Forelimb muscle (tissue), 1 donor: ENCODE results near the gene OCA2. TPM values are rescaled to one million over a fixed set of nuclear protein-coding genes. Genes with fewer than 3 reads are reported as not detected.
"Not testable (repeated sequence)": the region's sequence is repeated elsewhere in the genome, so short reads cannot be mapped to it uniquely, and the experiment has no call there.

Experiments used
- DNase-seq: peaks from one replicate; pipeline ENCODE4 v3.0.0-alpha.2; 2013; ENCODE audit warnings: low read depth
- polyA plus RNA-seq: library from polyadenylated mRNA; unstranded; fragments of 120-200 nt; gene quantifications from one replicate; pipeline ENCODE4 v1.2.1, GENCODE V29; 2013; ENCODE audit not compliant: insufficient read length

The OCA2 gene
- 2.8 TPM for polyA plus RNA-seq

- DNase-seq = no peak
These were observed at the start of gene OCA2 for GRCh38 chr15:28098766-28099554. OCA2 (minus strand) TSS chr15:28099315; CDS start chr15:28081874, 17,441 bp downstream.

- DNase-seq = no peak
These were observed 48.7 kb upstream of the OCA2 start for GRCh38 chr15:28147801-28148200.

DNA sequence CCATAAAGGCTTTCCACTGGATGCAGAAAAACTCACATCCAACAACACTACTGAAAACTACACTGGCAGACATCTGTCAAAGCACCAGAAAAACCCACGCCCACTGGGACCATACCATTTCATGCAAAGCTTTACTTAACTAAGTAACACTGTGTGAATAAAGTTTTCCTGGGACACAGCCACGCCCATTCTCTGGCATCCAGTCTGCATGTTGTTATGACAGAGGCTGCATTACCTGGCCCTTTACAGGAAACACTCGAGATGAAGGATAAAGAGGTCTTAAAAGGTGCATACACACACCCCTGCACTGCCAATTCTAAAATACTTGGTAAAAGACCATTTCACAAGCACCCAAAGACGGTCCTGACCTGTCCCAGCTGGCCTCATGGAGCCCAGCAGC, 46.3 kb upstream of the OCA2 start:
- not testable (repeated sequence) for DNase-seq

- DNase-seq = no peak
These were observed 40.9 kb upstream of the OCA2 start for GRCh38 chr15:28140062-28140461.

GRCh38 chr15:28137408-28138039, 38.4 kb upstream of the OCA2 start:
- DNase-seq = not testable (repeated sequence)

DNA sequence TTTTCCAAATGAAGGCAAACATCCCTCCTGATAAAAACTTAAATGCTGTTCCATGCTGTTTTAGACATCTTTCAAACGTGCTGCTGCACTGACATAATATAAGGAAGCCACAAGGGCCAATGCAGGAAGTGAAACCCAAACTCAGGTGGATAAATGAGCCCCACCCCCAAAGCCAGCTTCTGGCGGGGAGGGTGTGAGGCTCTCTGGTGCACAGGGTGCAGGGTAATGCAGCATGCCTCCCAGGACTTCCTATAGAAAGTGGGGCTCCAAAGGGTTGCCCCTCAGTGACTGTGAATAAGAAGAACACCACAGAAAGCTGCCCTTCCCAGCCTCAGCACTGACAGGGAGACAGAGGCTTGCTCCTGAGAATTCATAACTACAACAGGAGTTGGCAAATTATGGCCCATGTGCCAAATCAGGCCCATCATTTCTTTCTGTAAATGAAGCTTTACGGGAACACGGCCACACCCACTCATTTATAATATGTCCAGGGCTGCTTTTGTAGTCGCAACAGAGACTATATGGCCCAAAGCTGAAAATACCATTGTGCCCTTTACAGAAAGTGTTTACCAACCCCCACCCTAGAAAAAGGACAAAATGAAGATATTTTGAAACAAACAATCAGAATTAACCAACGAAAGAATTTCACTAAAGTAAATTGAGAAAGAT, 37.3 kb upstream of the OCA2 start:
- DNase-seq = not testable (repeated sequence)

- DNase-seq = no peak
These were observed 34.2 kb upstream of the OCA2 start for GRCh38 chr15:28133281-28133680.

DNA sequence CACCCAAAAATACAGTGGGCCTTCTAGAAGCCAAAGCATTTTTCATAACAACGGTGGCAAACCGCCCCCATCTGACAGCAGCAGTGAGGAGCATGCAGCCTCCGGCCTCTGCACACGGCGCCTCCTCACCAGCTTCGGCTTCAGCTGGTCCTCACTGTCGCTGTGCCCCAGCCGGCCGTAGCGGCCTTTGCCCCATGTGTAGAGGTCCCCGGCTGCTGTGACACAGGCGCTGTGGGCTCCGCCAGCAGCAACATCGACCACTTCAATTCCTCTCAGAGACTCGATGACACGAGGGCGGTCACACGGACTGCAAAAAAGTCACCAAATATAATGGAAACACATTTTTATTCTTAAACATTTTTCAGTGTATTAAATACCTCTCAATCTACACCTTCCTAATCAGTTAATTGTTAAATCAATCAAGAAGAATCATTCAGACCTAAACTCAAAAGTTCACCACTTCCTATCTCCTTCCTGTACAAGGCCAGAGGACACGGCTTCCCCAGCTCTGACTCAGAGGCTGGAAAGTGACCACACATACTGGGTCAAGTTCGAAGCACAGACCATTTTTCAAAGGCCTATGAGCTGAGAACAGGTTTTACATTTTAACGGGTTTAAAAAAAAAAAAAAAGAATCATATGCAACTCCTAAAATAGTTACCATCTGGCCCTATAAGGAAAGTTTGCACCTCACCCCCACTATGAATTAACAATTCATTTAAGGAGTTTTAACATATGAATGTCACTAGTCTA, 33.6 kb upstream of the OCA2 start:
- DNase-seq = no peak

DNA sequence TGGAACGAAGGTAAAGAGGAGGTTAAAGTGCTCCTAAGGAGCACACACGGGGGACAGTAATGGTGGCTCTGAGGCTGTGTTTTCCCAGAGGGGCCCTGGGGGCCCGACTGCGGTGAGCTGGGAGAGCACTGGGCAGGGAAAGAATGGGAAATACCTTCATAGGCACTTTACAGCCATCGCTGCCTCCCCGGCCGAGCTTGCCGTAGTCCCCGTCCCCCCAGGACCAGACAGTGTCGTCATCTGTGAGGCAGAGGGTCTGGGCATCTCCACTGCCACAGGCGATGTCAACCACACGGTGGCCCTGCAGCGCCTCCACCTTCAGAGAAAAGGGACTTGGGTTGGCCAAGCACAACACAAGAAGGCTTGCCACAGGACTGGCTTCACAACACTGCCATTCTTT, 32.8 kb upstream of the OCA2 start:
- DNase-seq = no peak

DNA sequence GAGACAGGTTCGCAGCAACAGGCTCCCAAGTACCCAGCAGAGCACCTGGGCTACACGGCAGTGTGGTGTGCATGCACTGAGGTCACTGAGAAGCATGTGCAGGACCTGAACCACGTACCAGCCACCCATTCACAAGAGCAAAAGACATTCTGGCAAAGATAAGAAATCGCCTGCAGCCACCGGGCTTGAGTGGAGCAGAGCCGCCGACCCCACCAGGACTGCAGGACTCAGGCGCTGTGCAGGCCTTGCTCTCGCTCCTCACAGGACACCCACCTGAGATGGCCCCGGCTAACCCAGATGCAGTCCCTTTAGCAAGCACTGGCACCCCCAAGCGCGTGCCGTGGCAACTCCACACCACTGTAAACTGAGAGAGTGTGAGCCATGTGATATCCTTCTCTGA, 32.3 kb upstream of the OCA2 start:
- DNase-seq = no peak

DNA sequence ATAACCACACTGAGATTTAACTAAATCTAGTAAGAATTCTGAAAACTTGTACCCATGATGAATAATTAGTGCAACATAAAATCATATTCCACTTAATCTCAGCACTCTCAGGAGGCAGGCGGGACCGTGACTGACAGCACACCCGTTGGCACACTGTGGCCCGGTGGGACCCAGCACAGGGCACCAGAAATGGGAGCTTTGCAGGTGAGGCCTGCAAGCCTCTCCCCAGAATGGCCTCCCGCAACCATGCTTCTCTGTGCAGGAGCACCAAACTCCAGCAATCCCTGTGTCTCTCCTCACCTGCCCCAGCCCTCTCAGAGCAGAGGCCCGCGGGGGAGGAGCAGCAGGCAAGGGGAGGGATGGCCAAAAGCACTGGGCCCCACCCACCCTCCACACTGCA, 31.5 kb upstream of the OCA2 start:
- no peak for DNase-seq

- DNase-seq = no peak
These were observed 30.2 kb upstream of the OCA2 start for GRCh38 chr15:28129231-28129848.

DNA sequence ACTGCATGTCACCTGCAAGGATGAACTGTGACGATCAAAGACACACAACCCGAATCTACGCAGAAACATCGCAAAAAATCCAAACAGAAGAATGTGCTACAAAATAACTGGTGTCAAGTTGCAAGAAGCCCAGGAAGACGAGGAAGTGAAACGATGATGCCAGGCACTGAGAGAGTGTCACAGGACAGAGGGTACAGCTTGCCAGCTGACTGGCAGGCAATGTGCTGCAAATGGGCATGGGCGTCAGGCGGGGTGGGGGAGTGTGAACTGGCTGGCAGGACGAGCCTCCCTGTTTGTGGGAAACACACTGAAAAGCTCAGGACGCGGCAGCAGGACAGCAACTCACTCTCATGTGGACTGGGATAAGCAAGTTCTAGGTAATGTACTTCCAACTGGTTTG, 28.9 kb upstream of the OCA2 start:
- DNase-seq = no peak

DNA sequence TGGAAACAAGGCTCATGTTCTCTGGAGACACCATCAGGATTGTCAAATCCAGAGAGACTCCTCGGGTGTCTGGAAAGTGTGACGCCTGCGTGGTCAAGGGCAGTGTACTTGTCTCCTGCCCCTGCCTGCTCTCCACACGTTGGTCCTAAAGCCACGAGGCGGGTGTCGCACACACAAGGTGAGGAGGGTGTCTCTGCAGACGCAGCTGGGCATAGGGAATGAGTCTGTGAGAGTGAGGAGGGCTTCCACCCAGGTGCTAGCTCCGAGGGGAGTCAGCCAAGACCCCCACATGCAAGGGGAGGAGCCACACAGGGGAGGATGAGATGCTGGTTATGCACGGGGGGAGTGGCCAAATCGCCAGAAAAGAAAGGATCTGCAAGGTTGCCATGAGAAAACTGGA, 27.9 kb upstream of the OCA2 start:
- no peak for DNase-seq

DNA sequence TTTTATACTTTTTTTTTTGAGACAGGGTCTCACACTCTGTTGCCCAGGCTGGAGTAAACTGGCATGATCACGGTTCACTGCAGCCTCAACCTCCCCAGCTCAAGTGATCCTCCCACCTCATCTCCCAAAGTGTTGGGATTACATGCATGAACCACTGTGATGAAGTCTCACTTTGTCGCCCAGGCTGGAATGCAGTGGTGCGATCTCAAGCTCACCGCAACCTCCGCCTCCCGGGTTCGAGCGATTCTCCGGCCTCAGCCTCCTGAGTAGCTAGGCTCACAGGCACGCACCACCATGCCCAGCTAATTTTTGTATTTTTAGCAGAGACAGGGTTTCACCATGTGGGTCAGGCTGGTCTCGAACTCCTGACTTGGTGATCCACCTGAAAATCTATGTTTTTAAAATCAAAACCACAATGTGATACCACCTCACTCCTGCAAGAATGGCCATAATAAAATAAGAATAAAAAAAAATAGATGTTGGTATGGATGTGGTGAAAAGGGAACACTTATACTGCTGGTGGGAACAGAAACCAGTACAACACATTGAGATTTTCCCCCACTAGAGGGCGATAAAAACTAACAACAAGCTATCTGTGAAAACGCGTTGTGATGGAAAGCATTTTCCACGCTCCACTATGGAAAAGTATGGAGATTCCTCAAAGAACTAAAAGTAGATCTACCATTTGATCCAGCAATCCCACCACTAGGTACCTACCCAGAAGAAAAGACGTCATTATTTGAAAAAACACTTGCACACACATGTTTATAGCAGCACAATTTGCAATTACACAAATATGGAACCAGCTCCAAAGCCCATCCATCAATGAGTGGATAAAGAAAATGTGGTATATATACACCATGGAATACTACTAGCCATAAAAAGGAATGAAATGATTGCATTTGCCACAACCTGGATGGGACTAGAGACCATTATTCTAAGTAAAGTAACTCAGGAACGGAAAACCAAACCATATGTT, 26.8 kb upstream of the OCA2 start:
- DNase-seq = peak; percentile 29

DNA sequence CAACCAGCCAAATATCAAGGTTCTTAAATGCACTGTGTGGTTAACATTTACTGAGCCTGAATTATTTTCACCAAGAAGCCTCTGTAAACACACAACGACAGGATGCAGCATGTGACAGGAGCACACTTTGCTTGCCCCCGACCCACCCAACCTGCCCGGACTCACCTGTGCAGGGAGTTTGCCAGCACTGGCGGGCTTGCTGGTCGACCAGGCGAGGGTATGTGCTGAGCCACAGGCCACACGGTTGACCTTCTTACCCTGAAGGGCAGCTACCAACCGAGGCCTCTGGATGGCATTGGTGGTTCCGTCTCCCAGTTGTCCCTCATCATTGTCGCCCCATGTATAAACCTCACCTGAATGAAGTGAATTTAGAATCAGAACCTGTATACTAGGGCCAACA, 25.7 kb upstream of the OCA2 start:
- DNase-seq = no peak

GRCh38 chr15:28123408-28124023, 24.4 kb upstream of the OCA2 start:
- no peak for DNase-seq

GRCh38 chr15:28122038-28122949, 23.2 kb upstream of the OCA2 start:
- DNase-seq = no peak

DNA sequence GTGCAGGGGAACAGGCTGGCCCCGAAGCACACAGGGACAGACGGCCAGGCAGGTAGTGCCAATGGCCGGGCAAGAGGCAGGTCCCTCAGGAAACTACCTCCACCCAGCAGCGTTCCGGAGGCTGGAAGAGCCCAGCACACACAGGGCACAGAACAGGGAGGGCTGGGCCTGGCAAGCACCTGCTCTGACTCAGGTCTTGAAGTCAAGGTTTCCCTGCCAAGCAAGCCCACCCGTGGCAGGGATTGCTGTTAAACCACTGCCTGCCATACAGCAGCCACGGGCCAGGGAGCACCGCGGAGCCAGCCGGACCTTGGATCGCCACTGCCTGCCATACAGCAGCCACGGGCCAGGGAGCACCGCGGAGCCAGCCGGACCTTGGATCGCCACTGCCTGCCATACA, 22.5 kb upstream of the OCA2 start:
- not testable (repeated sequence) for DNase-seq
